ENCODE measurements around the gene LIX1L.
A peak's percentile ranks its signal among the peaks of the same experiment; 100 is the strongest.

LIX1L gene

GRCh38 chr1:145897969-145898368, 59.8 kb downstream of the LIX1L start:
- TF ChIP-seq CTCF (IDR thresholded peaks at IDR 0.05; ENCODE audit: control extremely low read depth, extremely low read depth, low read depth, missing control alignments): no peak
- CTCF ChIA-PET: interaction anchor here (1.6 to 5.3 kb wide), 2 partner anchors 10 to 52 kb away, joined by 5 to 44 read pairs; partner anchors contain the start of genes ITGA10 and NUDT17
- POLR2A ChIA-PET: no interaction called here
- no peak for DNase-seq (ENCODE audit: extremely low spot score)

GRCh38 chr1:145895471-145895870, 62.3 kb downstream of the LIX1L start:
- CTCF ChIA-PET: interaction anchor here (1.1 to 5.3 kb wide), 8 partner anchors 9 to 112 kb away, joined by 3 to 44 read pairs (median 6); partner anchors contain the start of genes ITGA10, NUDT17 and PIAS3
- TF ChIP-seq CTCF (IDR thresholded peaks at IDR 0.05; ENCODE audit: control extremely low read depth, extremely low read depth, low read depth, missing control alignments): no peak
- DNase-seq (ENCODE audit: extremely low spot score): no peak
- POLR2A ChIA-PET: no interaction called here

- no peak for DNase-seq (ENCODE audit: extremely low spot score)
- ChIA-PET CTCF (interaction anchor here (0.8 to 5.3 kb wide), 15 partner anchors 9 to 122 kb away, joined by 3 to 70 read pairs (median 14); partner anchors contain the start of genes ANKRD34A, ITGA10, NUDT17 and PIAS3), POLR2A (interaction anchor here (0.6 kb wide), 1 partner anchor 78 kb away, joined by 7 read pairs; no protein-coding TSS in a partner anchor)
- no peak for TF ChIP-seq CTCF (IDR thresholded peaks at IDR 0.05; ENCODE audit: control extremely low read depth, extremely low read depth, low read depth, missing control alignments)
Observed at GRCh38 chr1:145893306-145894055, 64.3 kb downstream of the LIX1L start.

GRCh38 chr1:145892486-145893087, 65.2 kb downstream of the LIX1L start:
- CTCF ChIA-PET: interaction anchor here (0.7 to 4.5 kb wide), 29 partner anchors 9 to 129 kb away, joined by 3 to 75 read pairs (median 7); partner anchors contain the start of genes ANKRD34A, HJV, ITGA10 and LIX1L
- POLR2A ChIA-PET: interaction anchor here (0.6 to 1.2 kb wide), 2 partner anchors 35 to 79 kb away, joined by 3 to 7 read pairs; partner anchors contain the start of gene RBM8A
- no peak for TF ChIP-seq CTCF (IDR thresholded peaks at IDR 0.05; ENCODE audit: control extremely low read depth, extremely low read depth, low read depth, missing control alignments)
- no peak for DNase-seq (ENCODE audit: extremely low spot score)

GRCh38 chr1:145891587-145892485, 66.0 kb downstream of the LIX1L start:
- CTCF ChIA-PET: interaction anchor here (0.7 to 4.5 kb wide), 34 partner anchors 10 to 130 kb away, joined by 3 to 75 read pairs (median 6); partner anchors contain the start of genes ANKRD34A, HJV, ITGA10 and LIX1L
- DNase-seq (ENCODE audit: extremely low spot score): peak; percentile 76
- peak; percentile 85 for TF ChIP-seq CTCF (IDR thresholded peaks at IDR 0.05; ENCODE audit: control extremely low read depth, extremely low read depth, low read depth, missing control alignments)
- POLR2A ChIA-PET: interaction anchor here (1.2 kb wide), 1 partner anchor 35 kb away, joined by 3 read pairs; the partner anchor contains the start of gene RBM8A
